K562 (cell line): ENCODE data around the gene ATAD3C. TPM values are rescaled to one million over a fixed set of nuclear protein-coding genes. Genes with fewer than 3 reads are reported as not detected.

Experiments
- DMBX1 ChIP-seq: fragments of 250-450 bp; sonication (Bioruptor Pico); IDR thresholded peaks from 2 replicates; pipeline ENCODE4 v1.8.0; 2022; ENCODE audit warnings: inconsistent platforms, mild to moderate bottlenecking, moderate library complexity, borderline replicate concordance
- HMG20B ChIP-seq: fragments of 250-450 bp; sonication (Bioruptor Pico); IDR thresholded peaks from 2 replicates; pipeline ENCODE4 v1.5.0; 2021; ENCODE audit warnings: mild to moderate bottlenecking
- HOXB6 ChIP-seq: fragments of 250-450 bp; sonication (Bioruptor Pico); IDR thresholded peaks from 2 replicates; pipeline ENCODE4 v1.5.1; 2022; ENCODE audit warnings: mild to moderate bottlenecking, borderline replicate concordance
- ILF3 ChIP-seq: fragments of 450-650 bp; IDR thresholded peaks from 2 replicates; pipeline ENCODE4 v1.6.1; 2018; ENCODE audit warnings: antibody characterized with exemption, mild to moderate bottlenecking, moderate library complexity, borderline replicate concordance
- MCM5 ChIP-seq: fragments of 450-650 bp; IDR thresholded peaks from 2 replicates; pipeline ENCODE4 v1.6.1; 2016; ENCODE audit warnings: low read depth
- MTA3 ChIP-seq: fragments of 450-650 bp; formaldehyde crosslinking; IDR thresholded peaks from 2 replicates; pipeline ENCODE4 v1.6.1; 2017; ENCODE audit warnings: mild to moderate bottlenecking, borderline replicate concordance
- POLR2B ChIP-seq: fragments of 450-650 bp; IDR thresholded peaks from 2 replicates; pipeline ENCODE4 v1.6.1; 2018; ENCODE audit warnings: low read depth; ENCODE audit not compliant: partially characterized antibody
- RAD21 ChIP-seq, 2 experiments: fragments of 250-450 bp in 1 of 2; fragments of 450-650 bp in 1 of 2; sonication (Bioruptor Pico) in 1 of 2; formaldehyde crosslinking in 1 of 2; IDR thresholded peaks in 1 of 2; conservative IDR thresholded peaks in 1 of 2; 2 replicates each; pipeline versions ENCODE4 v1.4.0 to v1.8.0; 2020 to 2022; ENCODE audit warnings: mild to moderate bottlenecking in 2 of 2, moderate library complexity in 1 of 2
- TAF15 ChIP-seq: fragments of 200-400 bp; formaldehyde crosslinking; IDR thresholded peaks from 2 replicates; pipeline ENCODE4 v1.6.1; 2017; ENCODE audit warnings: mild to moderate bottlenecking, low read depth, low read length, moderate library complexity
- ZNF263 ChIP-seq: sonication (generic); formaldehyde crosslinking; IDR thresholded peaks from 2 replicates; pipeline ENCODE4 v1.8.0; 2022; ENCODE audit warnings: mild to moderate bottlenecking, missing genetic modification reagents, borderline replicate concordance
- polyA plus RNA-seq, 8 experiments: library from polyadenylated mRNA; depleted of rRNA in 4 of 8; stranded (reverse) in 5 of 8; unstranded in 3 of 8; fragments of >200 nt; fragmentation: Nextera tagmentation in 2 of 8; fragmentation: Illumina TruSeq in 1 of 8; extraction: Ambion mirVana in 2 of 8; extraction: Trizol in 1 of 8; gene quantifications; 2 replicates each; pipeline versions ENCODE4 v1.2.1 to v1.2.3, GENCODE V29; 2011 to 2014; ENCODE audit warnings: inconsistent platforms in 1 of 8, missing spikeins in 1 of 8
- total RNA-seq, 7 experiments: library from RNA; depleted of rRNA in 6 of 7; stranded (reverse); fragments of >200 nt in 6 of 7; fragmentation: Illumina TruSeq in 2 of 7; extraction: Trizol in 2 of 7; gene quantifications; 2 replicates each; pipeline versions ENCODE4 v1.2.1 to v1.2.3, GENCODE V29; 2011 to 2021; ENCODE audit warnings: low replicate concordance in 1 of 7
- TF ChIP-seq, protein P1 (sequence below), 3 experiments: fragments of 200-800 bp in 1 of 3; fragments of 250-450 bp in 1 of 3; fragments of 450-650 bp in 1 of 3; sonication (Bioruptor Pico) in 1 of 3; sonication (Bioruptor generic) in 1 of 3; formaldehyde crosslinking in 1 of 3; IDR thresholded peaks; 2 replicates each; pipeline versions ENCODE4 v1.6.1 to v1.8.0; 2016 to 2022; ENCODE audit warnings: mild to moderate bottlenecking in 2 of 3, missing genetic modification characterization in 2 of 3, missing compliant biosample characterization in 1 of 3, moderate library complexity in 1 of 3
- TF ChIP-seq, protein P2 (sequence below): conservative IDR thresholded peaks from 2 replicates; pipeline ENCODE4 v1.6.1; 2011; ENCODE audit warnings: low read depth, mild to moderate bottlenecking, low read length; ENCODE audit not compliant: control insufficient read depth
- TF ChIP-seq, protein P3 (sequence below): fragments of 200-800 bp; sonication (Bioruptor generic); IDR thresholded peaks from 2 replicates; pipeline ENCODE4 v1.6.1; 2016; ENCODE audit warnings: missing genetic modification characterization, missing compliant biosample characterization

The ATAD3C gene
- total and polyA plus RNA-seq, 9 of the 15 experiments (the other 6 are each of a cell fraction or from before 2014, with no cell fraction given), result 0.03 to 0.18 TPM; not detected in 7

DNA sequence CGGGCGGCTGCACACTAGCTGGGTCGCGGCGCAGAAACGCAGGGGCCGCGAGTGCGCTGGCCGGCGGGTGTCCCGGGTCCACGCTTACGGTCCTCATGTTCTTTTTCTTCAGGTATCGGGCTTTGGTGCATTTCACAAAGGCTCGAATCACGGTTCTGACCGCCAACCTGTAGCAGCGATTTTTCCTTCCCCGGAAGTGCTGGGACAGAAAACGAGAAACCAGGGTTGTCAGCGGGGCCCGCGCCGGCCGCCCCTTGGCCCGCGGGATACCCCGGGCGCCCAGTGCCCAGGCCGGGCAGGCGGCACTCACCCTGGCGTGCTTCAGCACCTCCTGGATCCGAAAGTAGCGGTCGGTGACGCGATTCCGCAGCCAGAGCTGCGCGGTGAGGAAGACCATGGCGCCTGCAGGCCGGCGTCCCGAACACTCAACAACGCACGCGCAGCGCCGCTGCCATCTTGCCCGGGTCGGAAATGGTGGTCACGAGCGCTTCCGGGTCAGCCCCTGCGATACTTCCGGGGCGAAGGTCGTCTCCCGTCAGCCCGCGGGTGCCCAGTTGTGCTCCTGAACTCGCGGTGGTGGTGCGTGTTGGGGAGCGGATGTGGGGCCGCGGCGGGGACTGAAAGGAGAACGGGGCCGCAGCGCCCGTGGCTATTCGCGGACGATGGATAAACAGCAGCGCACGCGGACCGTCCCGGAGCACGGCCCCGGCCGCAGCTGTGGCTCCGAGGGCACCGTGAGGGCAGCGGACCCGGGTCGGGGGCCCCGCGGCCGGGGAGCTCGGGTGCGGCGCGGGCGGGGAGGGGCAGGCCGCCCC lies 42.5 kb upstream of the ATAD3C start, which contains the start of gene MRPL20 (continued):
- TF ChIP-seq, protein P1, sequence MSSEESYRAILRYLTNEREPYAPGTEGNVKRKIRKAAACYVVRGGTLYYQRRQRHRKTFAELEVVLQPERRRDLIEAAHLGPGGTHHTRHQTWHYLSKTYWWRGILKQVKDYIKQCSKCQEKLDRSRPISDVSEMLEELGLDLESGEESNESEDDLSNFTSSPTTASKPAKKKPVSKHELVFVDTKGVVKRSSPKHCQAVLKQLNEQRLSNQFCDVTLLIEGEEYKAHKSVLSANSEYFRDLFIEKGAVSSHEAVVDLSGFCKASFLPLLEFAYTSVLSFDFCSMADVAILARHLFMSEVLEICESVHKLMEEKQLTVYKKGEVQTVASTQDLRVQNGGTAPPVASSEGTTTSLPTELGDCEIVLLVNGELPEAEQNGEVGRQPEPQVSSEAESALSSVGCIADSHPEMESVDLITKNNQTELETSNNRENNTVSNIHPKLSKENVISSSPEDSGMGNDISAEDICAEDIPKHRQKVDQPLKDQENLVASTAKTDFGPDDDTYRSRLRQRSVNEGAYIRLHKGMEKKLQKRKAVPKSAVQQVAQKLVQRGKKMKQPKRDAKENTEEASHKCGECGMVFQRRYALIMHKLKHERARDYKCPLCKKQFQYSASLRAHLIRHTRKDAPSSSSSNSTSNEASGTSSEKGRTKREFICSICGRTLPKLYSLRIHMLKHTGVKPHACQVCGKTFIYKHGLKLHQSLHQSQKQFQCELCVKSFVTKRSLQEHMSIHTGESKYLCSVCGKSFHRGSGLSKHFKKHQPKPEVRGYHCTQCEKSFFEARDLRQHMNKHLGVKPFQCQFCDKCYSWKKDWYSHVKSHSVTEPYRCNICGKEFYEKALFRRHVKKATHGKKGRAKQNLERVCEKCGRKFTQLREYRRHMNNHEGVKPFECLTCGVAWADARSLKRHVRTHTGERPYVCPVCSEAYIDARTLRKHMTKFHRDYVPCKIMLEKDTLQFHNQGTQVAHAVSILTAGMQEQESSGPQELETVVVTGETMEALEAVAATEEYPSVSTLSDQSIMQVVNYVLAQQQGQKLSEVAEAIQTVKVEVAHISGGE (CRISPR knock-in tag; IDR thresholded peaks at IDR 0.05), result peak in 2 of 3 experiments; percentile 70 to 92; a peak in 4 of 6 replicates
- TF ChIP-seq HMG20B (CRISPR knock-in tag) (no peak), DMBX1 (CRISPR knock-in tag) (no peak), MCM5 (no peak), ZNF263 (CRISPR knock-in tag) (peak; percentile 78), ILF3 (peak; percentile 68; the same call in 1 of the 2 replicates), TAF15 (no peak), HOXB6 (CRISPR knock-in tag) (no peak), POLR2B (peak; percentile 94), RAD21 (CRISPR knock-in tag; conservative IDR thresholded peaks at IDR 0.05 in 1 of 2, IDR thresholded peaks at IDR 0.05 in 1 of 2) (peak; percentile 1 to 22; a peak in 1 of 4 replicates), MTA3 (peak; percentile 91)
- TF ChIP-seq, protein P2, sequence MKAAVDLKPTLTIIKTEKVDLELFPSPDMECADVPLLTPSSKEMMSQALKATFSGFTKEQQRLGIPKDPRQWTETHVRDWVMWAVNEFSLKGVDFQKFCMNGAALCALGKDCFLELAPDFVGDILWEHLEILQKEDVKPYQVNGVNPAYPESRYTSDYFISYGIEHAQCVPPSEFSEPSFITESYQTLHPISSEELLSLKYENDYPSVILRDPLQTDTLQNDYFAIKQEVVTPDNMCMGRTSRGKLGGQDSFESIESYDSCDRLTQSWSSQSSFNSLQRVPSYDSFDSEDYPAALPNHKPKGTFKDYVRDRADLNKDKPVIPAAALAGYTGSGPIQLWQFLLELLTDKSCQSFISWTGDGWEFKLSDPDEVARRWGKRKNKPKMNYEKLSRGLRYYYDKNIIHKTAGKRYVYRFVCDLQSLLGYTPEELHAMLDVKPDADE, result peak; percentile 92
- TF ChIP-seq, protein P3, sequence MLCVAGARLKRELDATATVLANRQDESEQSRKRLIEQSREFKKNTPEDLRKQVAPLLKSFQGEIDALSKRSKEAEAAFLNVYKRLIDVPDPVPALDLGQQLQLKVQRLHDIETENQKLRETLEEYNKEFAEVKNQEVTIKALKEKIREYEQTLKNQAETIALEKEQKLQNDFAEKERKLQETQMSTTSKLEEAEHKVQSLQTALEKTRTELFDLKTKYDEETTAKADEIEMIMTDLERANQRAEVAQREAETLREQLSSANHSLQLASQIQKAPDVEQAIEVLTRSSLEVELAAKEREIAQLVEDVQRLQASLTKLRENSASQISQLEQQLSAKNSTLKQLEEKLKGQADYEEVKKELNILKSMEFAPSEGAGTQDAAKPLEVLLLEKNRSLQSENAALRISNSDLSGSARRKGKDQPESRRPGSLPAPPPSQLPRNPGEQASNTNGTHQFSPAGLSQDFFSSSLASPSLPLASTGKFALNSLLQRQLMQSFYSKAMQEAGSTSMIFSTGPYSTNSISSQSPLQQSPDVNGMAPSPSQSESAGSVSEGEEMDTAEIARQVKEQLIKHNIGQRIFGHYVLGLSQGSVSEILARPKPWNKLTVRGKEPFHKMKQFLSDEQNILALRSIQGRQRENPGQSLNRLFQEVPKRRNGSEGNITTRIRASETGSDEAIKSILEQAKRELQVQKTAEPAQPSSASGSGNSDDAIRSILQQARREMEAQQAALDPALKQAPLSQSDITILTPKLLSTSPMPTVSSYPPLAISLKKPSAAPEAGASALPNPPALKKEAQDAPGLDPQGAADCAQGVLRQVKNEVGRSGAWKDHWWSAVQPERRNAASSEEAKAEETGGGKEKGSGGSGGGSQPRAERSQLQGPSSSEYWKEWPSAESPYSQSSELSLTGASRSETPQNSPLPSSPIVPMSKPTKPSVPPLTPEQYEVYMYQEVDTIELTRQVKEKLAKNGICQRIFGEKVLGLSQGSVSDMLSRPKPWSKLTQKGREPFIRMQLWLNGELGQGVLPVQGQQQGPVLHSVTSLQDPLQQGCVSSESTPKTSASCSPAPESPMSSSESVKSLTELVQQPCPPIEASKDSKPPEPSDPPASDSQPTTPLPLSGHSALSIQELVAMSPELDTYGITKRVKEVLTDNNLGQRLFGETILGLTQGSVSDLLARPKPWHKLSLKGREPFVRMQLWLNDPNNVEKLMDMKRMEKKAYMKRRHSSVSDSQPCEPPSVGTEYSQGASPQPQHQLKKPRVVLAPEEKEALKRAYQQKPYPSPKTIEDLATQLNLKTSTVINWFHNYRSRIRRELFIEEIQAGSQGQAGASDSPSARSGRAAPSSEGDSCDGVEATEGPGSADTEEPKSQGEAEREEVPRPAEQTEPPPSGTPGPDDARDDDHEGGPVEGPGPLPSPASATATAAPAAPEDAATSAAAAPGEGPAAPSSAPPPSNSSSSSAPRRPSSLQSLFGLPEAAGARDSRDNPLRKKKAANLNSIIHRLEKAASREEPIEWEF (CRISPR knock-in tag), result no peak
